A549 (cell line): Measurements from ENCODE around the gene MMP11. TPM values are rescaled to one million over a fixed set of nuclear protein-coding genes. Genes with fewer than 3 reads are reported as not detected.
A peak's percentile ranks its signal among the peaks of the same experiment; 100 is the strongest.

Source experiments
- ATAC-seq, 2 experiments: fragments of 200-7000 bp in 1 of 2; fragments of >200 bp in 1 of 2; cut with Nextera tagmentation in 1 of 2; cut with Tn5 transposase in 1 of 2; 3 replicates each; pipeline versions ENCODE4 v1.8.0 to v1.9.1; 2018 to 2020; ENCODE audit warnings: mild to moderate bottlenecking in 1 of 2, moderate library complexity in 1 of 2
- CTCF ChIA-PET: fragments of 300-600 bp; sonication (Branson Sonifier 250); formaldehyde crosslinking; extraction: SDS; loops from one replicate; lab custom pipeline; 2021; ENCODE audit warnings: antibody characterized with exemption, inconsistent platforms; lab: Yijun Ruan, JAX
- POLR2A ChIA-PET: fragments of 350-600 bp; formaldehyde crosslinking; extraction: SDS; loops from one replicate; lab custom pipeline; 2021; ENCODE audit warnings: antibody characterized with exemption, inconsistent platforms; lab: Yijun Ruan, JAX
- DNase-seq, 2 experiments: peaks; one replicate each; pipeline versions ENCODE4 v3.0.0 to v3.0.0-alpha.2; 2011 to 2016; ENCODE audit warnings: low read depth in 1 of 2, low spot score in 1 of 2
- FAIRE-seq: peaks from 2 replicates; lab custom pipeline; 2011; peaks lifted over from hg19 to GRCh38; lab: Jason Lieb, UNC
- H3K27ac ChIP-seq, 2 experiments: fragments of >200 bp; sonication (Bioruptor Twin); formaldehyde crosslinking; 3 replicates each; pipeline ENCODE4 v1.5.1; 2016 to 2017
- H3K4me1 ChIP-seq: fragments of >200 bp; sonication (Bioruptor Twin); formaldehyde crosslinking; 3 replicates; pipeline ENCODE4 v1.6.1; 2016
- H3K4me2 ChIP-seq: fragments of >200 bp; sonication (Bioruptor Twin); formaldehyde crosslinking; 3 replicates; pipeline ENCODE4 v1.6.1; 2016
- H3K4me3 ChIP-seq: fragments of >200 bp; sonication (Bioruptor Twin); formaldehyde crosslinking; 3 replicates; pipeline ENCODE4 v1.5.1; 2016
- H3K9me3 ChIP-seq: fragments of >200 bp; sonication (Bioruptor Twin); formaldehyde crosslinking; 3 replicates; pipeline ENCODE4 v1.6.1; 2016
- ATOH8 ChIP-seq: fragments of 250-450 bp; sonication (Bioruptor Pico); IDR thresholded peaks from 2 replicates; pipeline ENCODE4 v1.5.0; 2020; ENCODE audit warnings: low read depth, mild to moderate bottlenecking, moderate library complexity
- CBX2 ChIP-seq: fragments of 200-600 bp; sonication (generic); IDR thresholded peaks from 2 replicates; pipeline ENCODE4 v1.6.1; 2016; ENCODE audit warnings: low read depth, mild to moderate bottlenecking, borderline replicate concordance
- CBX8 ChIP-seq: fragments of 200-600 bp; sonication (generic); IDR thresholded peaks from 2 replicates; pipeline ENCODE4 v1.6.1; 2016
- CEBPB ChIP-seq, 2 experiments: fragments of >200 bp in 1 of 2; sonication (Bioruptor Twin) in 1 of 2; formaldehyde crosslinking in 1 of 2; IDR thresholded peaks; 2 replicates each; pipeline ENCODE4 v1.6.1; 2012 to 2016
- CHD4 ChIP-seq: fragments of 200-600 bp; sonication (generic); IDR thresholded peaks from 2 replicates; pipeline ENCODE4 v1.6.1; 2016; ENCODE audit warnings: antibody characterized with exemption, mild to moderate bottlenecking, borderline replicate concordance
- CTCF ChIP-seq: fragments of >200 bp; sonication (Bioruptor Twin); formaldehyde crosslinking; IDR thresholded peaks from 3 replicates; pipeline ENCODE4 v1.5.1; 2016
- EHF ChIP-seq: fragments of 250-450 bp; sonication (Bioruptor Pico); IDR thresholded peaks from 2 replicates; pipeline ENCODE4 v1.5.0; 2020; ENCODE audit warnings: mild to moderate bottlenecking
- FOXS1 ChIP-seq: fragments of 250-450 bp; sonication (Bioruptor Pico); IDR thresholded peaks from 2 replicates; pipeline ENCODE4 v1.5.0; 2020; ENCODE audit warnings: mild to moderate bottlenecking, moderate library complexity
- HEYL ChIP-seq: fragments of 250-450 bp; sonication (Bioruptor Pico); IDR thresholded peaks from 2 replicates; pipeline ENCODE4 v1.8.0; 2021; ENCODE audit warnings: mild to moderate bottlenecking, moderate library complexity
- HOXA7 ChIP-seq: fragments of 250-450 bp; sonication (Bioruptor Pico); IDR thresholded peaks from 2 replicates; pipeline ENCODE4 v1.5.0; 2020; ENCODE audit warnings: mild to moderate bottlenecking, moderate library complexity
- JUN ChIP-seq, 2 experiments: fragments of >200 bp; sonication (Bioruptor Twin); formaldehyde crosslinking; IDR thresholded peaks; 2 replicates in 1 of 2; 3 replicates in 1 of 2; pipeline ENCODE4 v1.6.1; 2016 to 2017
- JUNB ChIP-seq: fragments of >200 bp; sonication (Bioruptor Twin); formaldehyde crosslinking; IDR thresholded peaks from 2 replicates; pipeline ENCODE4 v1.6.1; 2016
- KDM1A ChIP-seq: fragments of 200-600 bp; sonication (generic); IDR thresholded peaks from 2 replicates; pipeline ENCODE4 v1.6.1; 2016; ENCODE audit warnings: low read depth, mild to moderate bottlenecking
- KDM5A ChIP-seq: fragments of 200-600 bp; sonication (generic); IDR thresholded peaks from 2 replicates; pipeline ENCODE4 v1.6.1; 2016; ENCODE audit warnings: antibody characterized with exemption, mild to moderate bottlenecking
- MAFK ChIP-seq: fragments of 450-650 bp; IDR thresholded peaks from 2 replicates; pipeline ENCODE4 v1.6.1; 2014; ENCODE audit not compliant: partially characterized antibody
- MAX ChIP-seq: IDR thresholded peaks from 2 replicates; pipeline ENCODE4 v1.6.1; 2012
- MAZ ChIP-seq: fragments of 150-350 bp; IDR thresholded peaks from 2 replicates; pipeline ENCODE4 v1.6.1; 2014; ENCODE audit warnings: antibody characterized with exemption, low read depth, low read length, borderline replicate concordance
- NFE2L2 ChIP-seq: fragments of 150-350 bp; conservative IDR thresholded peaks from 2 replicates; pipeline ENCODE4 v1.6.1; 2014; ENCODE audit warnings: low read length
- NPAS2 ChIP-seq: fragments of 250-450 bp; sonication (Bioruptor Pico); IDR thresholded peaks from 2 replicates; pipeline ENCODE4 v1.8.0; 2022; ENCODE audit warnings: mild to moderate bottlenecking, moderate library complexity, borderline replicate concordance
- NR3C1 ChIP-seq: fragments of >200 bp; sonication (Bioruptor Twin); formaldehyde crosslinking; IDR thresholded peaks from 3 replicates; pipeline ENCODE4 v1.6.1; 2017
- PHF8 ChIP-seq: fragments of 200-600 bp; sonication (generic); IDR thresholded peaks from 2 replicates; pipeline ENCODE4 v1.6.1; 2016; ENCODE audit warnings: low read depth, mild to moderate bottlenecking, antibody characterized with exemption, moderate library complexity, borderline replicate concordance
- POLR2A ChIP-seq: IDR thresholded peaks from 2 replicates; pipeline ENCODE4 v1.6.1; 2012; ENCODE audit warnings: mild to moderate bottlenecking, low read length
- RAD21 ChIP-seq, 2 experiments: fragments of >200 bp in 1 of 2; sonication (Bioruptor Twin) in 1 of 2; formaldehyde crosslinking in 1 of 2; IDR thresholded peaks in 1 of 2; conservative IDR thresholded peaks in 1 of 2; 2 replicates in 1 of 2; 3 replicates in 1 of 2; pipeline ENCODE4 v1.6.1; 2012 to 2018; ENCODE audit warnings: inconsistent platforms in 1 of 2
- RFX5 ChIP-seq: fragments of 450-650 bp; IDR thresholded peaks from 2 replicates; pipeline ENCODE4 v1.7.1; 2014; ENCODE audit warnings: antibody characterized with exemption, mild to moderate bottlenecking, moderate library complexity
- RNF2 ChIP-seq: fragments of 200-600 bp; sonication (generic); IDR thresholded peaks from 2 replicates; pipeline ENCODE4 v1.6.1; 2016; ENCODE audit warnings: low read depth, mild to moderate bottlenecking, antibody characterized with exemption, moderate library complexity, borderline replicate concordance
- TP53 ChIP-seq: fragments of 250-450 bp; sonication (Bioruptor Pico); IDR thresholded peaks from 2 replicates; pipeline ENCODE4 v1.5.0; 2021; ENCODE audit warnings: mild to moderate bottlenecking, moderate library complexity
- USF2 ChIP-seq: fragments of 450-650 bp; IDR thresholded peaks from 2 replicates; pipeline ENCODE4 v1.6.1; 2014; ENCODE audit warnings: antibody characterized with exemption
- ZC3H11A ChIP-seq: fragments of 450-650 bp; IDR thresholded peaks from 2 replicates; pipeline ENCODE4 v1.6.1; 2014; ENCODE audit warnings: antibody characterized with exemption, mild to moderate bottlenecking
- ZFP36 ChIP-seq: fragments of 450-650 bp; IDR thresholded peaks from 2 replicates; pipeline ENCODE4 v1.6.1; 2014; ENCODE audit warnings: borderline replicate concordance; ENCODE audit not compliant: partially characterized antibody
- ZSCAN20 ChIP-seq: fragments of 250-450 bp; sonication (Bioruptor Pico); IDR thresholded peaks from 2 replicates; pipeline ENCODE4 v1.8.0; 2022; ENCODE audit warnings: mild to moderate bottlenecking, moderate library complexity
- WGBS: methylation state at CpG from one replicate; pipeline ENCODE4 v1.1.6; 2017; ENCODE audit errors: missing lambda C conversion rate; 5-methylcytosine and 5-hydroxymethylcytosine counted together
- polyA plus RNA-seq, 4 experiments: library from polyadenylated mRNA; depleted of rRNA in 3 of 4; stranded (reverse); fragments of >200 nt; fragmentation: RNase III in 1 of 4; extraction: RNeasy Plus Mini Kit Qiagen cat#74134 plus additional on column Dnase treatment in 1 of 4; gene quantifications; 2 replicates in 3 of 4; 3 replicates in 1 of 4; pipeline ENCODE4 v1.2.3, GENCODE V29; 2011 to 2017

MMP11 gene
- polyA plus RNA-seq, 2 of the 4 experiments (the other 2 are of a cell fraction) = 0.23 to 0.36 TPM

GRCh38 chr22:23750367-23750713, 22.3 kb upstream of the MMP11 start:
- peak overlapping the region; percentile 94 for H3K4me2 ChIP-seq
- peak overlapping the region; percentile 96 to 99 for H3K27ac ChIP-seq
- ChIA-PET CTCF (interaction anchor here (1.6 to 2.0 kb wide), 2 partner anchors 17 to 99 kb away, joined by 7 read pairs; partner anchors contain the start of gene CHCHD10), POLR2A (interaction anchor here (0.7 to 0.9 kb wide), 2 partner anchors 17 kb away, joined by 3 to 4 read pairs; partner anchors contain the start of gene CHCHD10)
- WGBS = 50% methylated on average over 5 of the region's 5 CpGs
- peaks cover 4% of the 10 kb centered on the region; the same call in 2 of the 3 replicates for H3K4me1 ChIP-seq
- H3K4me3 ChIP-seq = peak overlapping the region; percentile 97
- DNase-seq (no peak), ATAC-seq (no peak)
- TF ChIP-seq ZC3H11A (no peak), ZFP36 (no peak), PHF8 (no peak), CTCF (no peak), EHF (CRISPR knock-in tag) (no peak), NR3C1 (no peak), CBX8 (no peak), CEBPB (IDR thresholded peaks at IDR 0.05) (no peak), RNF2 (no peak), JUNB (no peak), RAD21 (conservative IDR thresholded peaks at IDR 0.05 in 1 of 2, IDR thresholded peaks at IDR 0.05 in 1 of 2) (no peak), KDM5A (no peak), KDM1A (no peak), HOXA7 (CRISPR knock-in tag) (no peak), MAZ (no peak), CHD4 (no peak)
- TF ChIP-seq, all 56 proteins: peak for 0
- no peak for FAIRE-seq
- H3K9me3 ChIP-seq = no peaks in the 10 kb centered on the region

GRCh38 chr22:23750714-23751440, 21.8 kb upstream of the MMP11 start, which contains the start of gene ZNF70:
Gene ZNF70 (minus strand): TSS chr22:23751112. CDS start chr22:23745140, 5,972 bp downstream.
- 13% methylated on average over 2 of the region's 78 CpGs for WGBS
- peaks cover 4% of the 10 kb centered on the region; the same call in 2 of the 3 replicates for H3K4me1 ChIP-seq
- H3K4me2 ChIP-seq = peak within 1 kb of the TSS; percentile 94
- H3K9me3 ChIP-seq = no peaks in the 10 kb centered on the region
- peak within 1 kb of the TSS; percentile 96 to 99 for H3K27ac ChIP-seq
- no peak for FAIRE-seq
- CTCF ChIA-PET = interaction anchor here (0.6 to 2.0 kb wide), 2 partner anchors 17 to 75 kb away, joined by 3 to 7 read pairs; partner anchors contain the start of gene CHCHD10
- ATAC-seq = peak; percentile 88 to 94
- TF ChIP-seq MAFK (no peak), CBX2 (no peak), HEYL (no peak), ZSCAN20 (no peak), FOXS1 (no peak), JUN (IDR thresholded peaks at IDR 0.05) (peak in 1 of 2 experiments; percentile 61; a peak in 1 of 5 replicates), PHF8 (0 out of 2 replicates have a peak, but pooled peaks have one; percentile 25), ATOH8 (CRISPR knock-in tag) (no peak), POLR2A (peak; percentile 6; the same call in 1 of the 2 replicates), NPAS2 (no peak), NFE2L2 (no peak), ZFP36 (no peak), CTCF (0 out of 3 replicates have a peak, but pooled peaks have one; percentile 10), USF2 (no peak), RFX5 (peak; percentile 71), TP53 (CRISPR knock-in tag) (no peak), MAX (peak; percentile 7; the same call in 1 of the 2 replicates)
- DNase-seq = peak; percentile 59 to 82
- POLR2A ChIA-PET = interaction anchor here (0.7 to 0.9 kb wide), 2 partner anchors 17 to 18 kb away, joined by 3 to 4 read pairs; partner anchors contain the start of gene CHCHD10
- H3K4me3 ChIP-seq = peak within 1 kb of the TSS; percentile 97
